MCF 10A (cell line): Measurements from ENCODE around the gene MYOM1. TPM values are rescaled to one million over a fixed set of nuclear protein-coding genes. Genes with fewer than 3 reads are reported as not detected.
A peak's percentile ranks its signal among the peaks of the same experiment; 100 is the strongest.

Experiments
- BruUV-seq: library from RNA; stranded (reverse); fragments of 400-500 nt; replicated peaks from 2 replicates; lab custom pipeline; 2021; lab: Mats Ljungman, UMichigan
- CTCF ChIA-PET: fragments of 300-600 bp; sonication (Branson Sonifier 250); formaldehyde crosslinking; extraction: SDS; loops from one replicate; lab custom pipeline; 2021; ENCODE audit warnings: antibody characterized with exemption, inconsistent platforms; lab: Yijun Ruan, JAX
- POLR2A ChIA-PET: fragments of 300-600, 350-650 bp; sonication (Branson Sonifier 250); formaldehyde crosslinking; extraction: SDS; loops from one replicate; lab custom pipeline; 2020; ENCODE audit warnings: antibody characterized with exemption, inconsistent platforms; lab: Yijun Ruan, JAX
- DNase-seq: peaks from one replicate; pipeline ENCODE4 v3.0.0-alpha.2; 2018; ENCODE audit not compliant: unreplicated experiment
- H3K27ac Mint-ChIP-seq: one replicate; pipeline ENCODE4 v1.8.0; 2022; ENCODE audit warnings: mild to moderate bottlenecking, low read depth, mixed read lengths; ENCODE audit not compliant: unreplicated experiment
- H3K27me3 Mint-ChIP-seq: one replicate; pipeline ENCODE4 v1.8.0; 2022; ENCODE audit warnings: mixed read lengths; ENCODE audit not compliant: insufficient read depth, unreplicated experiment
- H3K36me3 Mint-ChIP-seq: one replicate; pipeline ENCODE4 v1.8.0; 2022; ENCODE audit warnings: mild to moderate bottlenecking, moderate library complexity, mixed read lengths; ENCODE audit not compliant: insufficient read depth, unreplicated experiment
- H3K4me1 Mint-ChIP-seq: one replicate; pipeline ENCODE4 v1.8.0; 2022; ENCODE audit warnings: mixed read lengths; ENCODE audit not compliant: insufficient read depth, unreplicated experiment
- H3K4me3 Mint-ChIP-seq: one replicate; pipeline ENCODE4 v1.8.0; 2022; ENCODE audit warnings: mild to moderate bottlenecking, moderate library complexity, mixed read lengths; ENCODE audit not compliant: unreplicated experiment
- H3K9me3 Mint-ChIP-seq: one replicate; pipeline ENCODE4 v1.8.0; 2022; ENCODE audit warnings: mixed read lengths; ENCODE audit not compliant: unreplicated experiment
- intact Hi-C: fragments of 100-400 bp; cut with micrococcal nuclease; formaldehyde crosslinking; loops from 2 replicates; pipeline ENCODE4 v1.14.1; 2022
- total RNA-seq: library from RNA; stranded (reverse); gene quantifications from 2 replicates; pipeline ENCODE4 v1.2.3, GENCODE V29; 2022
- TF ChIP-seq, protein P1 (sequence below): fragments of 200-600 bp; IDR thresholded peaks from one replicate; pipeline ENCODE4 v1.8.0; 2022; ENCODE audit warnings: antibody characterized with exemption, mild to moderate bottlenecking; ENCODE audit not compliant: unreplicated experiment

The MYOM1 gene
- total RNA-seq, 1 experiment from 2014 or later = 0.21 TPM

- ChIA-PET CTCF (interaction anchor here (0.7 kb wide), 1 partner anchor 19 kb away, joined by 3 read pairs; no protein-coding TSS in a partner anchor), POLR2A (no interaction called here)
- no TSS peak for BruUV-seq
- Mint-ChIP-seq H3K27ac (no peak overlapping the region), H3K4me3 (no peak overlapping the region), H3K4me1 (no peaks in the 10 kb centered on the region), H3K27me3 (no peaks in the 10 kb centered on the region), H3K36me3 (peaks cover 7% of the 10 kb centered on the region), H3K9me3 (no peaks in the 10 kb centered on the region)
- no peak for DNase-seq
- intact Hi-C loops = no loop called here
- TF ChIP-seq, protein P1, sequence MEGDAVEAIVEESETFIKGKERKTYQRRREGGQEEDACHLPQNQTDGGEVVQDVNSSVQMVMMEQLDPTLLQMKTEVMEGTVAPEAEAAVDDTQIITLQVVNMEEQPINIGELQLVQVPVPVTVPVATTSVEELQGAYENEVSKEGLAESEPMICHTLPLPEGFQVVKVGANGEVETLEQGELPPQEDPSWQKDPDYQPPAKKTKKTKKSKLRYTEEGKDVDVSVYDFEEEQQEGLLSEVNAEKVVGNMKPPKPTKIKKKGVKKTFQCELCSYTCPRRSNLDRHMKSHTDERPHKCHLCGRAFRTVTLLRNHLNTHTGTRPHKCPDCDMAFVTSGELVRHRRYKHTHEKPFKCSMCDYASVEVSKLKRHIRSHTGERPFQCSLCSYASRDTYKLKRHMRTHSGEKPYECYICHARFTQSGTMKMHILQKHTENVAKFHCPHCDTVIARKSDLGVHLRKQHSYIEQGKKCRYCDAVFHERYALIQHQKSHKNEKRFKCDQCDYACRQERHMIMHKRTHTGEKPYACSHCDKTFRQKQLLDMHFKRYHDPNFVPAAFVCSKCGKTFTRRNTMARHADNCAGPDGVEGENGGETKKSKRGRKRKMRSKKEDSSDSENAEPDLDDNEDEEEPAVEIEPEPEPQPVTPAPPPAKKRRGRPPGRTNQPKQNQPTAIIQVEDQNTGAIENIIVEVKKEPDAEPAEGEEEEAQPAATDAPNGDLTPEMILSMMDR = no peak
Observed at GRCh38 chr18:3170441-3171161, 49.2 kb downstream of the MYOM1 start.

DNA sequence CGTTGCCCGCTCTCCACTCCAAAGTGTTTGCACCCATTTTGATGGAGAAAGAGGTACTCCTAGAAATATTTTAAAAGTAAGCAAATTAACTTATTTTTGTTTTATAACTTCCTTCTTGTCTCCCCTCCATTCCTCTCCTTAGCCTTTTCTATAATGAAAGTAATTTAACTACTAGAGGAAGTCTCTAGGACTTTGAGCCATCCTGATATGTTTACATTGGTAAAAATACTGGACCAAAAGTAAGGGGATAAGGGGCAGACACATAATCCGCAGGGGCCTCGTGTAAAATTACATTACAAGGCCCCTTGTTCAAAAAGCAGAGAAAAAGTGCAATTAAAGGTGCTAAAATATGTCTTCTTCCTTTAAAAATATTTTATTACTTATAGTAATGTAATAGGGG is 55.4 kb downstream of the MYOM1 start:
- ChIA-PET CTCF (no interaction called here), POLR2A (no interaction called here)
- BruUV-seq = no TSS peak
- no peaks in the 10 kb centered on the region for H3K9me3 Mint-ChIP-seq
- no peaks in the 10 kb centered on the region for H3K27me3 Mint-ChIP-seq
- H3K4me3 Mint-ChIP-seq = no peak overlapping the region
- no peak for DNase-seq
- H3K4me1 Mint-ChIP-seq = peaks cover 5% of the 10 kb centered on the region
- intact Hi-C loops = no loop called here
- H3K27ac Mint-ChIP-seq = no peak overlapping the region
- H3K36me3 Mint-ChIP-seq = peaks cover 12% of the 10 kb centered on the region
- TF ChIP-seq, protein P1 = no peak

DNA sequence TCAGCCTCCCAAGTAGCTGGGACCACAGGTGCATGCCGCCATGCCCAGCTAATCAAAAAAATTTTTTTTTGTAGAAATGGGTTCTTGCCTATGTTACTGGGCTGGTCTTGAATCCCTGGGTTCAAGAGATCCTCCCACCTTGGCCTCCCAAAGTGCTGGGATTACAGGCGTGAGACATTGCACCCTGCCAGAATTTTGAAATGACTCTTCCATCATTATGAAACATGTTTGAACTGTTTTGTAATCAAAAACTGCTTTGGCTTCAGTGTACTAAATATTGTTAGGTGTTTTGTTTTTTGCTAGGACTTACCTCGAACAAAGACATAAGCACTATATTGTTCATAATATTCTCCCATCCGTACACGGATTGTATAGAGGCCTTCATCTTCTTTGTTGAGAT is 55.8 kb downstream of the MYOM1 start:
- Mint-ChIP-seq H3K27me3 (no peaks in the 10 kb centered on the region), H3K4me3 (no peak overlapping the region), H3K27ac (no peak overlapping the region), H3K9me3 (no peaks in the 10 kb centered on the region), H3K36me3 (peaks cover 11% of the 10 kb centered on the region), H3K4me1 (peaks cover 5% of the 10 kb centered on the region)
- TF ChIP-seq, protein P1 = no peak
- no TSS peak for BruUV-seq
- intact Hi-C loops = no loop called here
- ChIA-PET POLR2A (interaction anchor here (0.7 kb wide), 1 partner anchor 27 kb away, joined by 3 read pairs; no protein-coding TSS in a partner anchor), CTCF (interaction anchor here (0.6 to 3.7 kb wide), 3 partner anchors 12 to 314 kb away, joined by 4 to 20 read pairs (median 7); no protein-coding TSS in a partner anchor)
- no peak for DNase-seq

GRCh38 chr18:3162181-3162580 is 57.6 kb downstream of the MYOM1 start:
- Mint-ChIP-seq H3K27me3 (no peaks in the 10 kb centered on the region), H3K36me3 (peaks cover 5% of the 10 kb centered on the region), H3K27ac (peak overlapping the region; percentile 44), H3K4me3 (no peak overlapping the region), H3K9me3 (no peaks in the 10 kb centered on the region), H3K4me1 (peaks cover 5% of the 10 kb centered on the region)
- ChIA-PET CTCF (interaction anchor here (3.7 kb wide), 1 partner anchor 11 kb away, joined by 20 read pairs; no protein-coding TSS in a partner anchor), POLR2A (interaction anchor here (0.9 kb wide), 1 partner anchor 85 kb away, joined by 3 read pairs; no protein-coding TSS in a partner anchor)
- DNase-seq = peak; percentile 58
- intact Hi-C loops = no loop called here
- BruUV-seq = no TSS peak
- TF ChIP-seq, protein P1 = no peak
